GM23338 (cell line): ENCODE data around the gene WTIP.

Source experiments
- CTCF ChIP-seq, 2 experiments: fragments of 200-600 bp in 1 of 2; sonication (generic) in 1 of 2; conservative IDR thresholded peaks; 2 replicates each; pipeline versions ENCODE4 v1.5.1 to v1.6.1; 2016 to 2017; ENCODE audit warnings: antibody characterized with exemption in 2 of 2, low read depth in 2 of 2, mild to moderate bottlenecking in 2 of 2, moderate library complexity in 1 of 2
- EZH2phosphoT487 ChIP-seq: fragments of 200-600 bp; sonication (generic); IDR thresholded peaks from one replicate; pipeline ENCODE4 v1.8.1; 2018; ENCODE audit warnings: antibody characterized with exemption; ENCODE audit not compliant: unreplicated experiment
- REST ChIP-seq: IDR thresholded peaks from one replicate; pipeline ENCODE4 v1.6.1; 2018; ENCODE audit warnings: antibody characterized with exemption; ENCODE audit not compliant: unreplicated experiment
- STAT1 ChIP-seq: IDR thresholded peaks from one replicate; pipeline ENCODE4 v1.6.1; 2016; ENCODE audit warnings: antibody characterized with exemption; ENCODE audit not compliant: unreplicated experiment

GRCh38 chr19:34503531-34504272, 22.1 kb downstream of the WTIP start:
- TF ChIP-seq CTCF (conservative IDR thresholded peaks at IDR 0.05; ENCODE audit: low read depth in 2 of 2) (no peak), STAT1 (no peak), EZH2phosphoT487 (no peak), REST (no peak)
